HG03460 (cell line): ENCODE data around the gene MPHOSPH10.
"Not testable (repeated sequence)": the region's sequence is repeated elsewhere in the genome, so short reads cannot be mapped to it uniquely, and the experiment has no call there.

Experiments
- ATAC-seq: cut with Tn5 transposase; IDR thresholded peaks from one replicate; pipeline ENCODE4 v1.9.1; 2021; ENCODE audit not compliant: unreplicated experiment

The MPHOSPH10 gene

DNA sequence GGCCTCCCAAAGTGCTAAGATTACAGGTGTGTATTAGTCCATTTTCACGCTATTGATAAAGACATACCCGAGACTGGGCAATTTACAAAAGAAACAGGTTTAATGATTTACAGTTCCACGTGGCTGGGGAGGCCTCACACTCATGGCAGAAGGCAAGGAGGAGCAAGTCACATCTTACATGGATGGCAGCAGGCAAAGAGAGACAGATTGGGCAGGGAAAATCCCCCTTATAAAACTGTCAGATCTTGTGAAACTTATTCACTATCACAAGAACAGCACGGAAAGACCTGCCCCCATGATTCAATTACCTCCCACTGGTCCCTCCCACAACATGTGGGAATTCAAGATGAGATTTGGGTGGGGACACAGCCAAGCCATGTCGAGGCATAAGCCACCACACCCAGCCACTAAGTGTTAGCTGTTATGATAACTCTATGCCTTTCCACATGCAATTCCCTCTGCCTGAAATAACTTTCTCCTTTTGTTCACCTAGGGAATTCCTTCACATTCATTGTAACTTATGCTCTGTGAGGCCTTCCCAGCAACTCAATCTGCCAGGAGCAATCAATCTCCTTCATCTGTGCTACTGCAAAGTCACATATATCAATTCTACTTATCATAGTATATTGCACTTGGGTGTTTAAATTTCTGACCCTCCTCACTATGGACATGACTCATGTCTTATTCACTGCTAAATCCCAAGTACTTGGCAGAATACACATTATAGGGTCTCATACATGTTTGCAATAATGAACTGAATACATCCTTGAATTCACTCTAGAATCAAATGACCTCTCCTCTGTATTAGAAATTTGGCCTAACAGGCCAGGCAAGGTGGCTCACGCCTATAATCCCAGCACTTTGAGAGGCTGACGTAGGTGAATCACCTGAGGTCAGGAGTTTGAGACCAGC, 7.8 kb upstream of the MPHOSPH10 start:
- ATAC-seq = no peak

DNA sequence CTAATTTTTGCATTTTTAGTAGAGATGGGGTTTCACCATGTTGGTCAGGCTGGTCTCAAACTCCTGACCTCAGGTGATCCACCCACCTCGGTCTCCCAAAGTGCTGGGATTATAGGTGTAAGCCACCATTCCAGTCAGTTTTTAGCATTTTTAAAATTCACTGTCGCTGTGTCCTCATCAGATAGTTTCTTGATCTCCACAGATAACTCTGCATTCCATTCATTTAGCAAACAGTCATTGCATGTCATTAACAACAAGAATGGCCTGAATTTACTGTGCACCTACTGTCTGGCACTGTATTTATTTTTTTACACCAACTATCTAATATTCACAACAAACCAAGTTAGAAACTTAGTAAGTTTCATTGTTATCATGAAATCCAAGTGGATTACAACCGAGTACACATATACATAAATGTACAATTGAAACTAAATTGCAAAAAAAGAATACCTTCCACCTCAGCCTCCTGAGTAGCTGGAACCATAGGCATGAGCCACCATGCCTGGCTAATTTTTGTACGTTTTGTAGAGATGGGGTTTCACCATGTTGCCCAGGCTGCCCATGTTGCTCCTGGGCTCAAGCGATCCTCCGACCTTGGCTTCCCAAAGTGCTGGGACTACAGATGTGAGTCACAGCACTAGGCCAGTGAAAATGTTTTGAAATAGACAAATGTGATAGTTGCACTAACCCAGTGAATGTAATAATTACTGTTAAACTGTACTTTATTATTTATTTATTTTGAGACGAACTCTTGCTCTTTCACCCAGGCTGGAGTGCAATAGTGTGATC, 4.7 kb upstream of the MPHOSPH10 start:
- ATAC-seq = no peak

DNA sequence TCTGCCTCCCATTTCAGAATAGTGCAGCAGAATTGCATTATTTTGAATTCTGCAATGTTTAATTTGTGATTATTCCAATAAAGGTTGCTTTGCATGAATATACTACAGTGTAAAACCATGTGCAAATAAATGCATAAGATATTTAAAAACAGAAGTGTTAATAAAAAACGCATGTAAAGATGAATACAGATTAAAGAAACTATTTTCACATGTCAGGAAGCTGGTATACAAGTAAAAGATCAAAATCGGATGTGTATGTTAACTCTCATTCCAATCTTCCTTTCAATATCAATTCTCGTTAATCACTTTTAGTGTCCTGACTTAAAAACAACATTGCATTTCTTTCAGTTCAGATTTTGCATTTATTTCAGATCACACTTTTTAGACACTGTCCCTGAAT, 3.5 kb upstream of the MPHOSPH10 start:
- ATAC-seq = no peak

DNA sequence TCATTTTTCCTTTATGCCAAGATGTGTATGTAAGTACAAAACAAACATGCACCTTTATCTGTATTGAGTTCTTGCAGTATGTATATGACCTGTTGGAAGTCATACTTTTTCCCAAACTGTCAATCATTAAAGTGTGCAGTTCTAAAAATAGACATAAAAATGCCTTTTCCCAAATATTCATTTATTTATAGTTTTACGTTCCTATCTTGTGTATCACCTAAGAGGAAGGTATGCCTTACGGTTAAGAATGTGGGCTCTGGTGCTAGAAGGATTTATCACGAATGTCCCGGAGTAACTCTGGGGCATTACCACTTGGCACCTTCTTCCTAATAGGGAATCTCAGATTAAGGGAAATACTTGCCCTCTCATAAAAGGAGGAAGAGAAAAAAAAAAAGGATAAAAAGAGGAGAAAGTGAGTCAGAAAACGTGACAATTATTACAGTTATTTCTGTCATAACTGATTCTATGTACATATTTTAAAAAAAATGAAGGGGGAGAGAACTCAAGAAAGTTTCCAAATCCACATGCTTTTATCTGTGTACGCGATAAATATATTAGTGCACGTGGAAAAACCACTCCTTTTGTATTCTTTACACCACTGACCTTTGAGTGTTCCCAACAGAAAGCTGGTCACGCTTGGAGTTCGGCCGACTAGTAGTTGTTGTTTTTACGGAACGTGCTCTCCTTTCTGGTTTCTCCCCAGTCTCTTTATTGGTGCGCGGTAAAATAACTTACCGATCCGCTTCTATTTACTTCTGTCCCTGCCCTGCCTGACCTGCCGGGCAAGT, 1.1 kb upstream of the MPHOSPH10 start:
- ATAC-seq = no peak

DNA sequence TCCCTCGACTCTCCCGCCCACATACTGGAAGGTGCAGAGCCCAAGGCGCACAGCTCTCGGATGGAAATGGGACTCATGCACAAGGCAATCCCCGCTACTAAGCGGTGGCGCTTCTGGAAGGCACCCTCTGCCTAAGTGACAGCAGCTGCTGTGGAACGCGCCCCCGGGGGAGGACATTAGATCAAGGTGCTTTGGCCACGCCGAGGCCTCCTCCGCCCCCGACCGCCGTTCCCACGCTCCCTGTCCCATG, 607 bp upstream of the MPHOSPH10 start:
- ATAC-seq = peak; percentile 48

DNA sequence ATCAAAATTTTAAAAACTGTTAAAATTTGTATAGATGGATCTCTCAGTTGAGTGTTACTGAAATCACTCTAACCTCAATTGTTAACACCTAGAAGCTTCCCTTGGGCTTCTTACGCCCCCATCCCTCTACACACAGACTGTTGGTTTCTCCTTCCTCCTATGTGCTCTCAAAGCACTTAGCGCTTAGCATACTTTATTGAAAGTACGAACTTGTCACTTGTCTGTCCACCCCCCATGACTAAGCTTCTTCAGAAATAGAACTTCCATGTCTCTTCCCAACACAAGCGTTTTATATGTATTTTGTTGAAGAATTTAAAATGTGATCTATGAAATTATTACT, 441 bp downstream of the MPHOSPH10 start:
- no peak for ATAC-seq

DNA sequence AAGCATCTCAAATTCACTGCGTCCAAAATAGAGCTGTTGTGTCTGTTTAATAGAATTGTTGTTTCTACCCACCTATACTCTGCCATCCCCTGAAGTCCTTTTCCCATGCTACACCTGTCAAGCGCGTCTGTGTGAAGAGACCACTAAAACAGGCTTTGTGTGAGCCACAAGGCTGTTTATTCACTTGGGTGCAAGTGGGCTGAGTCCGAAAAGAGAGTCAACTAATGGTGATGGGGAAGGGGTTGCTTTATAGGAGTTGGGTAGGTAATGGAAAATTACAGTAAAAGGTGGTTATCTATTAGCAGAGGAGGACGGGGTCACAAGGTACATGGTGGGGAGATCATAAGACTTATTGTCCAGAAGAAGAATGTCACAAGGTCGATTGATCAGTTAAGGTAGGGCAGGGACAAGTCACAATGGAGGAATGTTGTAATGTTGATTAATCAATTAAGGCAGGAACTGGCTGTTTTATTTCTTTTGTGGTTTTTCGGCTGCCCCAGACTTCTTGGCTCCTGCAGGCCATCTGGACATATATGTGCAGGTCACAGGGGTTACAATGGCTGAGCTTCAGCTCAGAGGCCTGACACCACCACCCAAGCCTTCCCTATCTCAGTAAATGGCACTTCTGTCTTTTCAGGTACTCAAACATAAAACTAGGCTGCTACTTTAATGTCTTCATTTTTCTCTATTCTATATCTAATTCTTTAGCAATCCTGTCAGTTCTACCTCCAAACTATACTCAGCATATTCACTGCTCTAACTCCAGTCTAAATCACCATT, 1.1 kb downstream of the MPHOSPH10 start:
- ATAC-seq = not testable (repeated sequence)

DNA sequence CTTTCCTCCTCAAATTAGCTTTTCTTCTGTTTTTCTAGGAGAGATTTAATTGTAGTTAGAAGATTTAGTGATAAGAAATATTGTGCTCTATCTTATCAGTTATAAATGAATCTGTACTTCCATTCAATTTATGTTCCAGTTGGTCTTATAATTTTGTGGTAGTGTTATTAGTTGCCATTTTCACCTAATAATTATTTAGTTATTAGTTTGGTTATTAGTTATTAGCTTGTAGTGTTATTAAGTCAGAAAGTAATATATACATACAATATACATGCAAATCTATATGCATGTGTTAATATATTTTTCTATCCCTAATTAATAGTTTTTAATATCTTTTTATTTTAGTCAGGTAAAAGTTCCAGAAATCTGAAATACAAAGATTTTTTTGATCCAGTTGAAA, 3.2 kb downstream of the MPHOSPH10 start:
- no peak for ATAC-seq

DNA sequence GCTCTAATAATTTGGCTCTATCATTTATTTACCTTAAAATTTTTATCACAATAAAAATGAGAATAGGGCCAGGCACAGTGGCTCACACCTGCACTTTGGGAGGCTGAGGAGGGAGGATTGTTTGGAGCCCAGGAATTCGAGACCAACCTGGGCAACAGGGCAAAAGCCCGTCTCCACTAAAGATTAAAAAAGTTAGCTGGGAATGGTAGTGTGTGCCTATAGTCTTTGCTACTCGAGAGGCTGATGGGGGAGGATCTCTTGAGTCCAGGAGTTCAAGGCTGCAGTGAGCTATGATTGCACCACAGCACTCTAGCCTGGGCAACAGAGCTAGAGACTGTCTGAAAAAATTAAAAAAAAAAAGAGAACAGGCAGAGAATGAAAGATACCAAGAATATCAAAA, 5.7 kb downstream of the MPHOSPH10 start:
- no peak for ATAC-seq

DNA sequence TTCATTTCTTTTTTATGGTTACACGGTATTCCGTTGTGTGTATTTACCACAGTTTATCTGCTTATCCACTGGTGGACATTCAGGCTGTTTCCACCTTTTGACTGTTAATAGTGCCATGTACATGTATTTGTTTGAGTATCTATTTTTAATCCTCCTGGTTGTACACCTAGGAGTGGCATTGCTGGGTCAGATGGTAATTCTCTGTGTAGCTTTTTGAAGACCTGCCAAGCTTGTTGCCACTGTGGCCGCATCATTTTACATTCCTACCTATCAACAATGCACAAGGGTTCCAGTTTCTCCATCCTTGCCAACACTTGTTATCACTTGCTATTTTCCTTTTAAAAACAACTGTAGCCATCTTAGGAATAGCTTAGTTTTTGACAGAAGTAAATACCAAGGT, 13.3 kb downstream of the MPHOSPH10 start:
- no peak for ATAC-seq

DNA sequence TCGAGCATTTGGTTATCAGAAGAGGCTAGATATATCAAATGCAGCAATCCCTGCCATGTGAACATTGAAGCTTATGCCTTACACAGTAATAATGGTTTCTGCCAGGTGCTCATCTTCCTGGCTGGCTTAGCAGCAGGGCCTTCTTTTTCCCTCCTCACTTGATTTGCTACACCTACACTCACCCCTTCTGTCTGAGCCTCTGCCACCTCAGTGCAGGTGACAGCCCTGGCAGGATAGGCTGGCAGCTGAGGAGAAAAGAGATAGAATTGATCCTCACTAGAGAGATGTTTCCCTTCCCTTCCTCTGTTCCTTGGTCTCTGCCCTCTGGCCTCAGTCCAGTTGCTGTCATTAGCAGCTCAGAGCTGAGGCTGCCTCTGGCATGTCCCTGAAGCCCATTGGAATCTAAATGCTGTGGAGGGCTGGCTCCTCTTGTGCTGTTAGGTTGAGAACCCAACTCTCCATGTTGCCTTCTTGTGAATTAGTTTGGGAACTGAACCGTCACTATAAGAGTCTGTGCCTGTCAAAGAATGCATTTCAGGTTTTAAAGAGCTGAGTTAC, 18.2 kb downstream of the MPHOSPH10 start:
- no peak for ATAC-seq

DNA sequence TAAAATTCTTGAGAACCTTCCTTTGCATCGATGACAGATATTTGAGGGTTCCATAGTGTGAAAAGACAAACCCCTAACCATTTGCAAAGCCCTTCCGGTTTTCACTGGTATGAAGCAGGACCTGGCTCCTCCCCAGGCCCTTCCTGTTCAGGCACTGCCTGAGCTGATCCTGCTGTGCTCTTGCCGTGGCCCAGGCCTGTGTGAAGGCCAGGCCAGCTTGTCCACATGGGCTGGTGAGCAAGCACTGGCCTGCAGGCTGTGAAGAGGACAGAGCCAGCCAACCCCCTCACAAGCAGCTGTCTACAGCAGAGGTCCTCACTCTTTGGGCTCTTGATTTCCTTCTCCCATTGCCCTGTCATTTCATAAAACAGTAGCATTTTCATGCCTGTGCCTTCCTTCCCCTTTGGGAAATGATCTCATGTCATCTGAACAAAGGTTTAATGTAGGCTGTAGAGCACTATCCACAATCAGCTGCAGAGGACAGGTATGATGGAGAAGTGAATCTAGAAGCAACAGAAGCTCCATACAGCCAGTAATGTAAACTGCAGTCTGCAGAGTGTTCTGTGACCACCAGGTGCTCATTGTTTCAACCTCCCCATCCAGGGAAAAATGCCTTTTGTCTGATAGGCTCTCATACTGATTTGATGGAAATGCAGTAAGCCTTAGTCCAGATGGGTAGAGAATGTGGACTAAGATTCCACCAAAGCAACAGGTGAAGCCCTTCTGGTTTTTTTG, 19.8 kb downstream of the MPHOSPH10 start:
- ATAC-seq = no peak

DNA sequence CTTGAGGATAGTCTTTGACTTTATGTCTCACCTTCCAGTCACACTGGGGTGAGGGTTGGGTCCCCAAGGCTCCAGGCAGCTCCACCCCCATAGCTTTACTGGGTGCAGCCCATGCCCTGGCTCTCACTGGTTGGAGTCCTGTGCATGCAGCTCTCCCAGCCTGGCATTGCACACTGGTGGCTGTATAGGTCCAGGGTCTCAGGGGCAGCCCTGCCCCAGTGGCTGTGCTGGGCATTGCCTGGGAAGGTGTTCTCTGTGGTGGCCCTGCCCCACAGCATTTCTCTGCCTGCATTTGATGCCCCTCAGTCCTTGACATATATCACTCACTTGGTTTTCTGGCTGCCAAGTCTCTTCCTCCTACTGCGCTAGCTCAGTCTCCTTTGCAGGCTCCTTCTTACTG, 21.2 kb downstream of the MPHOSPH10 start:
- ATAC-seq = no peak

DNA sequence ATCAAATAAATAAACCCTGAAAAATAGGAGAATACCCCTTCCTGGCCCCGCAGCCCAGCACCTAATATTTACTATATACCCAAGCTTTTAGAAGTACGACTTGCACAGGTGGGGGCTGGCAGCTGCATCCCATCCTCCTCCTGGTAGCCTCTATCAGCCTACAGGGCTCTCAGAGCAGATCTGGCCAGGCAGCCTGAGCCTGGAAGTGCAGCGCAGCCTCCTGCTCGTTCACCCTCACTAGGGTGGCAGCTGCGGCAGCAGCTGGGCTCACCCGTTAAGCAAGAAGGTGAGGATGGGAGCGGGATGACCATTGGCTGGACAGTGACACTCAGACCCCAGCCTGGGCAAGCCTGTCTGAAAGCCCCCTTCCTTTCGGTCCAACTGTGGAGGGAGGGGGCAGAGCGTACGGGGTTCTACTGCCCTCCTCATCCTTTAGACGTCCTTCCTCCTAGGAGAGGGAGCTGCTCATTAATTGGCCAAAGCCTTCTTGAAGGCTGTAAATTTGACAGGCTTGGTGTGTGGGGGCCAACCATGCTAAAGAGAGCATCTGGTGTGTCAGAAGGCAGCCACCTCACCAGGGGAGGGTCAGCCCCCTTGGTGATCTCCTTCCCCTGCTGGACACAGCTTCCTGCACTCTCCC, 23.3 kb downstream of the MPHOSPH10 start:
- ATAC-seq = no peak

DNA sequence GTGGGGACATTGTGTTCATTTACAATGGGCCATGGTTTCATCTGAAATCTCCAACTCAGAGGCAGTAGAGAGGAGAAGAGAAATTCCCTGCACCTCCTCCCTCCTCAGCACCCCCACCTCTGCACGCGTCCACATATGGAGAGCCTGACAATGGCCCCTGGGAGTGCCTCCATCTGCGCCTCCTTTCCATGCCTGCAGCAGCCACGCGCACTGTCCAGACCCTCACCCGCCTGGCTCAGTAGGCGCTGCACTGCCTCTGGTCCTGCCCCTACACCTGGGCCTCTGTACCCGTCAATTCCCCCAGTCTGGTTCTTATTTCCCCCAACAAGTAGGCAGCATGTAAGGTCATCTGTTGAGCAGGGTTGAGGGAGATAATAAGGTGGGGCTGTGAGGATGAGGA, 23.8 kb downstream of the MPHOSPH10 start:
- ATAC-seq = no peak

DNA sequence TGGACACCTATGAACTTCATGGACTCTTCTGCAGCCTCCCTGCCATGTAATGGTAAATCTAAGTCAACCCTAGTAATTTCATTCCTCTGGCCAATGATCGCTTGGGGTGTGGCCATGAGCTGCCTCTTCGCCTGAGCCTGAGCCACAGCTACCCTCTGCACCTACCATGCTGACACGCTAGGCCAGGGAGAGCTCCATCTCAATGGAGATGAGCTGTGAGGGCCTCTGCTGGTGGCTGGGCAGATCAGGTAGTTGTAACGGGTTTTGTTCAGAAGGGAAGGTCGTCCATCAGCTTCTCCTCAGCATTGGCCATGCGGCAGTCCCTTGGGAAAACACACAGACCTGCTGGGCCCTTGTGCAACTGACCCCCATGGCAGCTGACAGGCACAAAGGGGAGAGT, 24.4 kb downstream of the MPHOSPH10 start:
- no peak for ATAC-seq

DNA sequence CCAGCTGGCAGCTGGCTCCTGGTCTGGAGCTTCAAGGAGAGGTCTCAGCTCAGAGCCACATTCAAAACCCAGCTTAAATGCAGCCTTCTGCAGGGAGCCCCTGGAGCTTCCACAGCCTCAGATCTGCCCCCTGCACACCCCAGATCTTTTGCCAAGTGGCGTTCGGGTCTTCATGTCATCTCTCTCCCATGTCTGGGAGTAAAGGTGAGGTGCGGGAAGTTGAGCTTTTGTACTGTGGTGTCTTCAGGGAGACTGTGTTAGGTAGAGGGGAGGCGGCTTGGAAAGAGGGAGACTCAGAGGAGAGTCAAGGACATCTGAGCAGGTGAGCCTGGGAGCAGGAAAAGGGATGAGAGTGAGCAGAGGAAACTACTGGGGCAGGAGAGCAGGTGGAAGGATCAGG, 25.4 kb downstream of the MPHOSPH10 start:
- ATAC-seq = no peak

DNA sequence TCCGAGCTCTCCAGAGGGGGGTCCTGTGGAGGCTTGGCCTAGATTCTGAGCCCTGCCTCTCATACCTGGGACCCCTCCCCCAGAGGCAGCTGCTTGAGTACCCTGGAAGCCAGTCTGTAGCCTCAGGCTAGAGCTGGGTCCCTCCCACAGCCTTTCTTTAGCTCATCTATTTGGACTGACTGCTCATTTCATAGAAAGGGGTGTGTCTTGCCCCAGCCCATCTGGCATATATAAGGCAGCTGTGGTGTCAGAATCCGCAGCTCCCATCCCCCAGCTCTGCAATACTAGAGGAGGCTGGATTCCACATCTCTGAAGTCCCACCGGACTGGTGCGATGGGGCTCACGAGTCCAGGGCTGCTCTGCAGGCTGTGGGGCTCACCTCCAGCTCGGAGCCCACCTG, 26.1 kb downstream of the MPHOSPH10 start:
- no peak for ATAC-seq

DNA sequence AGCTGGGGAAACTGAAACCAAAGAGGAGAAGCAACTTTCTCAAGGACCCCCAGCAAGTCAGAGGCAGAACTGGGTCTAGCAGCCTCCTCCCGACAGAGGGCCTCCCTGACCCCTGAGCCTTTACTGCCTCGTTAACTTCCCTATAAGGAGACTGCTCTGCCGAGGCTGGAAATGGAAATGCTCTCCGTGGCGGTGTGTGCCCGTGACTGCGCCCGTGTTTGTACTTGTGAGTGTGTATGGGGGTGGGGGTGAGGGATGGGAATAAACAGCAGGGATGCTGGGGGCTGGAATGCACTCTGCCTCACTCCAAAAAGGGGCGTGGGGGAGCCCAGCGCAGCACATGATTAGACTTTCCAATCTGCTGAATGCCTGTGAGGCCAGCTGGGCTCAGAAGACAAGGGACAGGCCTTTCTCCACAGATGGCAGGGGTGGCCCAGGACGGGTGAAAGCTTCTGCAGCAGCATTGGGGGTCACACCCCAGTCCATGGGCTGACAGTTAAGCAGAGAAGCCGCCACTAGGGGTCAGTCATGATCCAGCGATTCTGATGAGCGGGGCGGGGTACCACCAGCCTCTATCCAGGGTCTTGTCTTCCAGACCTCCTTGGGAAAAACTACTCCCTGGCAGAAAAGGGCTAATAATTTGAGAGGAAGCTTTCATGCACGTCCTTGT, 26.8 kb downstream of the MPHOSPH10 start:
- ATAC-seq = no peak
